ENCODE measurements around the gene RAB40C. TPM values are rescaled to one million over a fixed set of nuclear protein-coding genes. Genes with fewer than 3 reads are reported as not detected.

RAB40C gene
- total RNA-seq, 1 donor: 11.2 TPM

DNA sequence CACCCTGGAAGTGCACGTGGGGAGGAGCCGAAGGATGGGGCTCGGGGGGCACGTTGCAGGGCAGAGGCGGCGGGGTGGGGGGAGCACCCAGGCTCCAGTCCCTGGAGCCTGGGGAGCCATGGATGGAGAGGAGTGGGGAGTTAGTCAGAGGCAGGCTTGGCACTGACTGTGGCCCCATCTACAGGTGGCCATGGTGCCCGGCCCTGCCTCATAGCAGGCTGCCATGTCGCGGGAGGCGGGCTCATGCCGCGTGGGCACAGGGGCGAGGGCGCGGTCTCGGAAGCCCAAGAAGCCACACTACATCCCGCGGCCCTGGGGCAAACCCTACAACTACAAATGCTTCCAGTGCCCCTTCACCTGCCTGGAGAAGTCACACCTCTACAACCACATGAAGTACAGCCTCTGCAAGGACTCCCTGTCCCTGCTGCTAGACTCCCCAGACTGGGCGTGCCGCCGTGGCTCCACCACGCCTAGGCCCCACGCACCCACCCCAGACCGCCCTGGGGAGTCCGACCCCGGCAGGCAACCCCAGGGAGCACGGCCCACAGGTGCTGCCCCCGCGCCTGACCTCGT is 26.7 kb upstream of the RAB40C start:
- no peak overlapping the region for H2AFZ ChIP-seq (ENCODE audit: low read length)
- H3K27me3 ChIP-seq (ENCODE audit: insufficient read depth, low read length): peaks cover 36% of the 10 kb centered on the region
- H3K27ac ChIP-seq (ENCODE audit: low read depth, low read length): no peak overlapping the region
- no peaks in the 10 kb centered on the region for H3K9me3 ChIP-seq (ENCODE audit: low read depth, low read length)
- TF ChIP-seq, protein P1, sequence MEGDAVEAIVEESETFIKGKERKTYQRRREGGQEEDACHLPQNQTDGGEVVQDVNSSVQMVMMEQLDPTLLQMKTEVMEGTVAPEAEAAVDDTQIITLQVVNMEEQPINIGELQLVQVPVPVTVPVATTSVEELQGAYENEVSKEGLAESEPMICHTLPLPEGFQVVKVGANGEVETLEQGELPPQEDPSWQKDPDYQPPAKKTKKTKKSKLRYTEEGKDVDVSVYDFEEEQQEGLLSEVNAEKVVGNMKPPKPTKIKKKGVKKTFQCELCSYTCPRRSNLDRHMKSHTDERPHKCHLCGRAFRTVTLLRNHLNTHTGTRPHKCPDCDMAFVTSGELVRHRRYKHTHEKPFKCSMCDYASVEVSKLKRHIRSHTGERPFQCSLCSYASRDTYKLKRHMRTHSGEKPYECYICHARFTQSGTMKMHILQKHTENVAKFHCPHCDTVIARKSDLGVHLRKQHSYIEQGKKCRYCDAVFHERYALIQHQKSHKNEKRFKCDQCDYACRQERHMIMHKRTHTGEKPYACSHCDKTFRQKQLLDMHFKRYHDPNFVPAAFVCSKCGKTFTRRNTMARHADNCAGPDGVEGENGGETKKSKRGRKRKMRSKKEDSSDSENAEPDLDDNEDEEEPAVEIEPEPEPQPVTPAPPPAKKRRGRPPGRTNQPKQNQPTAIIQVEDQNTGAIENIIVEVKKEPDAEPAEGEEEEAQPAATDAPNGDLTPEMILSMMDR (IDR thresholded peaks at IDR 0.05; ENCODE audit: extremely low read depth, low read depth, low read length): no peak
- H3K36me3 ChIP-seq (ENCODE audit: insufficient read depth, low read length): no peaks in the 10 kb centered on the region
- H3K4me1 ChIP-seq (ENCODE audit: insufficient read depth, low read length): no peaks in the 10 kb centered on the region
- DNase-seq (ENCODE audit: insufficient read length, low spot score, missing footprints): peak; percentile 94
- no peaks in the 10 kb centered on the region for H3K79me2 ChIP-seq (ENCODE audit: insufficient read depth, low read length)
- H3K4me3 ChIP-seq (ENCODE audit: insufficient read depth, low read length): no peak overlapping the region
- no peak overlapping the region for H3K4me2 ChIP-seq (ENCODE audit: insufficient read depth, low read length)
- H4K20me1 ChIP-seq (ENCODE audit: insufficient read depth, low read length): peaks cover 3% of the 10 kb centered on the region

DNA sequence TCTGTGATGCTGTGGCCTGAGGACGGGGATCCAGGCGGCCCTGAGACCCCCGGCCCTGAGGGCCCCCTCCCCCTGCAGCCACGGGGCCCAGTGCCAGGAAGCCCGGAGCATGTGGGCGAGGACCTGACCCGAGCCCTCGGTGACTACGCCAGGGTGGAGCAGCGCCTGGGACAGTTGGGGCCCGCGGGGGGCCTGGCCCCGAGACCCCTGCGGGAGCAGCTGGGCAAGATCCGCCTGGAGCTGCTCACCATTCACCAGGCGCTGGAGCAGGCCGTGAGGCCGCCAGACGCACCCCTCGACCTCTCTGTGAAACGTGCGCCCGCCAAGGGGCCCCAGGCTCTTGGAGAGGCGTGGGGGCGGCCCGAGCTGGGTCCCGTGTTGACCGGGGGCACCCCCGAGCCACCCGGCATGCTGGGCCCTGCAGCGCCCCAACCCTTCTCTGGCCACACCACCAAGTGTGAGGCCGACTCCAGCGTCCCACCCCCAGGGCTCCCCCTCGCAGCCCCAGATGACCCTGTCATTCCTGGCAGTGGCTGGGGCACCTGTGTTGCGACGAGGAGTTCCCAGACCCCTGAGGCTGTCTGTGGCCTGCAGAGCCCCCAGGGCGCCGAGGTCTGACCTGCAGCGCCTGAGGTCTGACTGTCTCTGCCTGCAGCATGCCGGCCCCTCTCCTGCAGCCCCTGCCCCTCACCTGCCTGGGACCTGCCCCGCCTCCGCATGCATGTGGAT is 25.0 kb upstream of the RAB40C start:
- Histone ChIP-seq H4K20me1 (ENCODE audit: insufficient read depth, low read length) (peaks cover 3% of the 10 kb centered on the region), H2AFZ (ENCODE audit: low read length) (no peak overlapping the region), H3K4me1 (ENCODE audit: insufficient read depth, low read length) (peaks cover 5% of the 10 kb centered on the region), H3K4me3 (ENCODE audit: insufficient read depth, low read length) (no peak overlapping the region), H3K4me2 (ENCODE audit: insufficient read depth, low read length) (no peak overlapping the region), H3K27ac (ENCODE audit: low read depth, low read length) (no peak overlapping the region), H3K79me2 (ENCODE audit: insufficient read depth, low read length) (peaks cover 4% of the 10 kb centered on the region), H3K27me3 (ENCODE audit: insufficient read depth, low read length) (peaks cover 21% of the 10 kb centered on the region), H3K9me3 (ENCODE audit: low read depth, low read length) (no peaks in the 10 kb centered on the region), H3K36me3 (ENCODE audit: insufficient read depth, low read length) (no peaks in the 10 kb centered on the region)
- TF ChIP-seq, protein P1 (IDR thresholded peaks at IDR 0.05; ENCODE audit: extremely low read depth, low read depth, low read length): no peak
- no peak for DNase-seq (ENCODE audit: insufficient read length, low spot score, missing footprints)

DNA sequence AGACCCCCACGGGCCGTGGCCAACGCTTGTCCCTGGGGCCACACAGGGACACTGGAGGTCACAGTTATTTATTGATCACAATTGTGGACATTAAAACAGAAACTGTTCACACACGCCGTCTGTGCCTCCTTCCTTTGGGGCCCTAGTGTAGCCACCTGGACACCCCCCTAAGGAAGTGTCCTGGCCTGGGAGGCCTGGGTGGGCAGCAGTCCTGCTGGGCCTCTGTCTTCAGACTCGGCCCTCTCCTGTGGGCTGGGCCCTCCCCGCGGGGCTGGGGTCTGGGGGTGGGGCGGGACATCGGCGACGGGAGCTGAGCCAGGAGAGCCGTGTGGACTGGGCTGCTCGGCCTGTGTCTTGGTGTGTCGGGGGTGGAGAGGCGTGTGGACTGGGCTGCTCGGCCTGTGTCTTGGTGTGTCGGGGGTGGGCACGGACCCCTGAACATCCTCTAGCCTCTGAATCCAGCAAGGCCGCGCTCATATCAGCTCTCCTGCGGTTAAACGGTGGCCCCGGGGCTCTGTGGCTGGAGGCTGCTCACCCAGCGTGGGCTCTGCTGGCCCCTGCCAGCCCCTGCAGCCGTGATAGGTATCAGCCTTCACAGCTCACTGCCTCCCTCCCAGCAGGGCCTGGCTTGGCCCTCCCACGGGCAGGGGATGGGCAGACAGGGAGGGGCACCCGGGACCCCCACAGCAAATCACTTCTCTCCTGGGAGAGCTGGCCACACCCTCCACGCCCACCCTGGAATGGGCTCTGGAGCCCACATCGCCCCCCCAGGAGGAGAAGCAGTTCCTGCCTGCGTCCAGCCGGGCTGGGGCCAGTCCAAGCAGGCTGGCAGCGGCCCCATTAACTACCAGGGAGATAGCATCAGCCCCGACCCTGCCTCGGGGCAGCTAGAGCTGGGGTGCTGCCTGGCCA is 24.2 kb upstream of the RAB40C start:
- DNase-seq (ENCODE audit: insufficient read length, low spot score, missing footprints): peak; percentile 94
- Histone ChIP-seq H3K4me2 (ENCODE audit: insufficient read depth, low read length) (no peak overlapping the region), H3K4me3 (ENCODE audit: insufficient read depth, low read length) (no peak overlapping the region), H3K79me2 (ENCODE audit: insufficient read depth, low read length) (peaks cover 10% of the 10 kb centered on the region), H3K27me3 (ENCODE audit: insufficient read depth, low read length) (peaks cover 19% of the 10 kb centered on the region), H3K4me1 (ENCODE audit: insufficient read depth, low read length) (peaks cover 5% of the 10 kb centered on the region), H4K20me1 (ENCODE audit: insufficient read depth, low read length) (peaks cover 3% of the 10 kb centered on the region), H3K36me3 (ENCODE audit: insufficient read depth, low read length) (no peaks in the 10 kb centered on the region), H3K27ac (ENCODE audit: low read depth, low read length) (no peak overlapping the region), H3K9me3 (ENCODE audit: low read depth, low read length) (no peaks in the 10 kb centered on the region), H2AFZ (ENCODE audit: low read length) (no peak overlapping the region)
- TF ChIP-seq, protein P1 (IDR thresholded peaks at IDR 0.05; ENCODE audit: extremely low read depth, low read depth, low read length): no peak
